ENCODE measurements around the gene DHRS3.
"Not testable (repeated sequence)": the region's sequence is repeated elsewhere in the genome, so short reads cannot be mapped to it uniquely, and the experiment has no call there.

Gene DHRS3

GRCh38 chr1:12580054-12580887 lies 37.7 kb downstream of the DHRS3 start:
- DNase-seq (ENCODE audit: low read depth in 2 of 2, low spot score in 1 of 2), result no peak

- DNase-seq (ENCODE audit: low read depth in 2 of 2, low spot score in 1 of 2), result no peak
Measured at GRCh38 chr1:12578860-12579422, 39.1 kb downstream of the DHRS3 start.

GRCh38 chr1:12577020-12577419 lies 41.0 kb downstream of the DHRS3 start:
- no peak for DNase-seq (ENCODE audit: low read depth in 2 of 2, low spot score in 1 of 2)

GRCh38 chr1:12574757-12575139 lies 43.3 kb downstream of the DHRS3 start:
- DNase-seq (ENCODE audit: low read depth in 2 of 2, low spot score in 1 of 2), result no peak

GRCh38 chr1:12573015-12573825 lies 44.8 kb downstream of the DHRS3 start:
- no peak for DNase-seq (ENCODE audit: low read depth in 2 of 2, low spot score in 1 of 2)

GRCh38 chr1:12572522-12572921 lies 45.5 kb downstream of the DHRS3 start:
- no peak for DNase-seq (ENCODE audit: low read depth in 2 of 2, low spot score in 1 of 2)

- DNase-seq (ENCODE audit: low read depth in 2 of 2, low spot score in 1 of 2), result no peak
Measured at GRCh38 chr1:12570291-12570690, 47.7 kb downstream of the DHRS3 start.

- DNase-seq (ENCODE audit: low read depth in 2 of 2, low spot score in 1 of 2), result no peak
Measured at GRCh38 chr1:12568009-12568767, 49.8 kb downstream of the DHRS3 start.

GRCh38 chr1:12567288-12567819 lies 50.7 kb downstream of the DHRS3 start:
- DNase-seq (ENCODE audit: low read depth in 2 of 2, low spot score in 1 of 2), result no peak

- DNase-seq (ENCODE audit: low read depth in 2 of 2, low spot score in 1 of 2), result no peak
Measured at GRCh38 chr1:12566484-12567287, 51.3 kb downstream of the DHRS3 start.

- DNase-seq (ENCODE audit: low read depth in 2 of 2, low spot score in 1 of 2), result no peak
Measured at GRCh38 chr1:12565966-12566352, 52.1 kb downstream of the DHRS3 start.

GRCh38 chr1:12565094-12565965 lies 52.7 kb downstream of the DHRS3 start:
- DNase-seq (ENCODE audit: low read depth in 2 of 2, low spot score in 1 of 2), result no peak

GRCh38 chr1:12564251-12564650 lies 53.8 kb downstream of the DHRS3 start:
- DNase-seq (ENCODE audit: low read depth in 2 of 2, low spot score in 1 of 2), result not testable (repeated sequence)

- DNase-seq (ENCODE audit: low read depth in 2 of 2, low spot score in 1 of 2), result no peak
Measured at GRCh38 chr1:12562955-12563576, 54.9 kb downstream of the DHRS3 start.

- DNase-seq (ENCODE audit: low read depth in 2 of 2, low spot score in 1 of 2), result no peak
Measured at GRCh38 chr1:12561121-12561520, 56.9 kb downstream of the DHRS3 start.

GRCh38 chr1:12556957-12557935 lies 60.8 kb downstream of the DHRS3 start:
- no peak for DNase-seq (ENCODE audit: low read depth in 2 of 2, low spot score in 1 of 2)

GRCh38 chr1:12556368-12556930 lies 61.6 kb downstream of the DHRS3 start:
- DNase-seq (ENCODE audit: low read depth in 2 of 2, low spot score in 1 of 2), result no peak

Measured in stimulated activated CD8-positive, alpha-beta memory T cell treated with anti-CD3 and anti-CD28 coated beads, Interleukin-4, amount 100 ng/mL, for 4 hours (primary cell).